ENCODE data around the gene KCMF1.

KCMF1 gene

DNA sequence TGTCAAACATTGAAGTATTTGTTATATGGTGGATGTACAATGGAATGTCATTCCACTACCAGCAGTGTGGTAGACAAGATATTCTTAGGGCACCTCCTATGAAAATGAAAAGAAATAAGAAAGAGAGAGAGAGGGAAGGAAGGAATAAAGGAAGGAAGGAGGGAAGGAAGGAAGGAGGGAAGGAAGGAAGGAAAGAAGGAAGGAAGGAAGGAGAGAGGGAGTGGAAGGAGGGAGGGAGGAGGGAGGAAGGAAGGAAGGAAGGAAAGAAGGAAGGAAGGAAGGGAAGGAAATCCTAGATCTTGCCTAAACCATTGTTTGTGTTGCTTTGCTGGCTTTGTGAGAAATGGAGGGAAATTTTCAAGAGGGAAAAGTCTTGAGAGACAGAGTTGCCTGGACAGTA lies 112.1 kb downstream of the KCMF1 start:
- H3K79me2 ChIP-seq (ENCODE audit: insufficient read depth, low read depth) = no peaks in the 10 kb centered on the region
- TF ChIP-seq, protein P1, sequence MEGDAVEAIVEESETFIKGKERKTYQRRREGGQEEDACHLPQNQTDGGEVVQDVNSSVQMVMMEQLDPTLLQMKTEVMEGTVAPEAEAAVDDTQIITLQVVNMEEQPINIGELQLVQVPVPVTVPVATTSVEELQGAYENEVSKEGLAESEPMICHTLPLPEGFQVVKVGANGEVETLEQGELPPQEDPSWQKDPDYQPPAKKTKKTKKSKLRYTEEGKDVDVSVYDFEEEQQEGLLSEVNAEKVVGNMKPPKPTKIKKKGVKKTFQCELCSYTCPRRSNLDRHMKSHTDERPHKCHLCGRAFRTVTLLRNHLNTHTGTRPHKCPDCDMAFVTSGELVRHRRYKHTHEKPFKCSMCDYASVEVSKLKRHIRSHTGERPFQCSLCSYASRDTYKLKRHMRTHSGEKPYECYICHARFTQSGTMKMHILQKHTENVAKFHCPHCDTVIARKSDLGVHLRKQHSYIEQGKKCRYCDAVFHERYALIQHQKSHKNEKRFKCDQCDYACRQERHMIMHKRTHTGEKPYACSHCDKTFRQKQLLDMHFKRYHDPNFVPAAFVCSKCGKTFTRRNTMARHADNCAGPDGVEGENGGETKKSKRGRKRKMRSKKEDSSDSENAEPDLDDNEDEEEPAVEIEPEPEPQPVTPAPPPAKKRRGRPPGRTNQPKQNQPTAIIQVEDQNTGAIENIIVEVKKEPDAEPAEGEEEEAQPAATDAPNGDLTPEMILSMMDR (conservative IDR thresholded peaks at IDR 0.05; ENCODE audit: low read depth, low read length) = no peak

DNA sequence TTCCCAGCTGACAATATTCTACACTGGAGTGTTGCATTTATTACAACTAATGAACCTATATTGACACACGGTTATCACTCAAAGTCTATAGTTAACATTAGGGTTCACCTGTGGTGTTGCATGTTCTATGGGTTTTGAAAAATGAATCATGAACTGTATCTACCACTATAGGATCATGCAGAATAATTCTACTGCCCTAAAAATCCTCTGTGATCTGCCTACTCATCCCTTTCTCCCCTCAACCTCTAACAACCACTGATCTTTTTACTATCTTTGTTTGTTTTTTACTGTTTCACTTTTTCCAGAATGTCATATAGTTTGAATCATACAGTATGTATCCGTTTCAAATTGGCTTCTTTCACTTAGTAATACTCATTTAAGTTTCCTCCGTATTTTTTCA lies 114.6 kb downstream of the KCMF1 start:
- TF ChIP-seq, protein P1 (conservative IDR thresholded peaks at IDR 0.05; ENCODE audit: low read depth, low read length) = no peak
- H3K4me2 ChIP-seq = no peak overlapping the region

More for the DNA sequence above, 112.1 kb downstream of the KCMF1 start:
- Histone ChIP-seq H4K20me1 (ENCODE audit: insufficient read depth) (no peaks in the 10 kb centered on the region), H3K36me3 (ENCODE audit: insufficient read depth) (no peaks in the 10 kb centered on the region), H3K4me1 (ENCODE audit: low read depth, poor library complexity, severe bottlenecking) (no peaks in the 10 kb centered on the region), H3K27ac (no peak overlapping the region), H3K27me3 (ENCODE audit: insufficient read depth, low read depth) (no peaks in the 10 kb centered on the region), H3K4me2 (no peak overlapping the region), H2AFZ (ENCODE audit: low read depth) (no peak overlapping the region), H3K4me3 (IDR thresholded peaks at IDR 0.05; ENCODE audit: insufficient read depth, low read depth, low read length) (no peak overlapping the region), H3K9ac (no peak overlapping the region)

DNA sequence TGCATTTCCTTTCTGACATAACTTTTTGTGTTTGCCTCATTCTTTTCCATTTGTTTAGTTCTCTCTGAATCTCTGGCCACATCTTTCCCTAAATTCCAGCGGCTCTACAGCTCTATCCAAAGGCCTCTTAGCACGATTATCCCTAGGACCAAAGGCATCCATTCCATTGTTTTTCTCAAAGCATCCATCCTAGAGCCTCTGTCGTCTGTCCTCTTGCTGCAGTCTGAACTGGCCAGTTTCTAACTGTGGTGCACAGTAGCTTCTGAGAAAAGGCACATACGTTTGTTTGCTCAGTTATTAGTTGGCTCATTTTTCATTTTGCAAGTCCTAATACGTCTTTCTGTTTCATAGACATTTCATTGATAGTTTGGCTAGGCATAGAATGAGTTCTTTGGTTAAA lies 116.6 kb downstream of the KCMF1 start:
- no peaks in the 10 kb centered on the region for H3K27me3 ChIP-seq (ENCODE audit: insufficient read depth, low read depth)
- no peaks in the 10 kb centered on the region for H3K79me2 ChIP-seq (ENCODE audit: insufficient read depth, low read depth)
- H4K20me1 ChIP-seq (ENCODE audit: insufficient read depth) = no peaks in the 10 kb centered on the region
- H3K36me3 ChIP-seq (ENCODE audit: insufficient read depth) = no peaks in the 10 kb centered on the region
- no peak overlapping the region for H3K27ac ChIP-seq
- no peak overlapping the region for H3K9ac ChIP-seq
- TF ChIP-seq, protein P1 (conservative IDR thresholded peaks at IDR 0.05; ENCODE audit: low read depth, low read length) = no peak
- H3K4me1 ChIP-seq (ENCODE audit: low read depth, poor library complexity, severe bottlenecking) = no peaks in the 10 kb centered on the region
- no peak overlapping the region for H2AFZ ChIP-seq (ENCODE audit: low read depth)
- no peak overlapping the region for H3K4me2 ChIP-seq
- H3K4me3 ChIP-seq (IDR thresholded peaks at IDR 0.05; ENCODE audit: insufficient read depth, low read depth, low read length) = no peak overlapping the region

More for the DNA sequence above, 114.6 kb downstream of the KCMF1 start:
- Histone ChIP-seq H3K9ac (no peak overlapping the region), H3K27ac (no peak overlapping the region), H4K20me1 (ENCODE audit: insufficient read depth) (no peaks in the 10 kb centered on the region), H3K36me3 (ENCODE audit: insufficient read depth) (no peaks in the 10 kb centered on the region), H3K4me1 (ENCODE audit: low read depth, poor library complexity, severe bottlenecking) (no peaks in the 10 kb centered on the region), H2AFZ (ENCODE audit: low read depth) (no peak overlapping the region), H3K27me3 (ENCODE audit: insufficient read depth, low read depth) (no peaks in the 10 kb centered on the region), H3K79me2 (ENCODE audit: insufficient read depth, low read depth) (no peaks in the 10 kb centered on the region), H3K4me3 (IDR thresholded peaks at IDR 0.05; ENCODE audit: insufficient read depth, low read depth, low read length) (no peak overlapping the region)

DNA sequence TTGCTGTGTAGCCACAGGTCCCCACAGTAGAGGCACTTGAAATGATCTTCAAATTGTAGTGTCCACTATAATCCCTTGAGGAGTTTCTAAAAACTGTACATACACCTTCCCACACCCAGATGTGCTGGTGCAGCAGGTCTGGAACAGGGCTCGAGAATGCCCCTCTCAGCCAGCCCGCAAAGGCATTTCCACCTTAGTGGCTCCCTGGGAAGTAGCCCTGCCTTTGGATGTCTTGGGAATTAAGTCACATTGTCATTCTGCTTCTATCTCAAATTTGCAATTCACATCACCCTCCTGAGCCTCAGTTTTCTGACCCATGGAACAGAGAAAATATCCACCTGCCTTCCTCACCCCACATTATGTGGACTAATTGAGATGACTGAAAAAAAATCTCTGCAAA lies 118.0 kb downstream of the KCMF1 start:
- Histone ChIP-seq H3K36me3 (ENCODE audit: insufficient read depth) (no peaks in the 10 kb centered on the region), H3K4me3 (IDR thresholded peaks at IDR 0.05; ENCODE audit: insufficient read depth, low read depth, low read length) (no peak overlapping the region), H3K4me1 (ENCODE audit: low read depth, poor library complexity, severe bottlenecking) (no peaks in the 10 kb centered on the region), H3K79me2 (ENCODE audit: insufficient read depth, low read depth) (no peaks in the 10 kb centered on the region), H3K9ac (no peak overlapping the region), H4K20me1 (ENCODE audit: insufficient read depth) (no peaks in the 10 kb centered on the region), H3K27me3 (ENCODE audit: insufficient read depth, low read depth) (no peaks in the 10 kb centered on the region), H2AFZ (ENCODE audit: low read depth) (no peak overlapping the region), H3K27ac (no peak overlapping the region), H3K4me2 (no peak overlapping the region)
- TF ChIP-seq, protein P1 (conservative IDR thresholded peaks at IDR 0.05; ENCODE audit: low read depth, low read length) = no peak

All from KMS-11 (cell line).